Suppressor macrophage treated with lipopolysaccharide for 4 hours (primary cell): ENCODE results near the gene PLCG2.
A peak's percentile ranks its signal among the peaks of the same experiment; 100 is the strongest.

Experiments
- DNase-seq: peaks from one replicate; pipeline ENCODE4 v3.0.0-alpha.2; 2020

PLCG2 gene

DNA sequence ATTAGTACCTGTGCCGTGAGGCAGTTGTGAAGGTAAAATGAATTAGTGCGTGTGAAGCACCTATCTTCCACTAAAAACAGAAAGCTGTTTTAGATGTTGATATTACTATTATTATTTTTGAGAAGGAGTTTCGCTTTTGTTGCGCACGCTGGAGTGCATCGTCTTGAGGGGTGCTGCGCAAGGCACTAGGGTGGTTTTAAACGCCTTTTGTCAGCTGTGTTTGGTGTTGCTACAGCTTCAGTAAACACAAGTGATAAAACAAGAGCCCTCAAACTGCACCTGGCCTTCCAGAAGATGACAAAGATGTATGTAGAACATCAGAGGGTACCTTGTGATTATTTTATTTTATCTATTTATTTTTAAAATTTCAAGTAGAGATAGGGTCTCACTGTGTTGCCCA is 38.2 kb downstream of the PLCG2 start:
- DNase-seq, result no peak

- peak; percentile 61 for DNase-seq
These were observed 38.9 kb downstream of the PLCG2 start for GRCh38 chr16:81817789-81818567.

DNA sequence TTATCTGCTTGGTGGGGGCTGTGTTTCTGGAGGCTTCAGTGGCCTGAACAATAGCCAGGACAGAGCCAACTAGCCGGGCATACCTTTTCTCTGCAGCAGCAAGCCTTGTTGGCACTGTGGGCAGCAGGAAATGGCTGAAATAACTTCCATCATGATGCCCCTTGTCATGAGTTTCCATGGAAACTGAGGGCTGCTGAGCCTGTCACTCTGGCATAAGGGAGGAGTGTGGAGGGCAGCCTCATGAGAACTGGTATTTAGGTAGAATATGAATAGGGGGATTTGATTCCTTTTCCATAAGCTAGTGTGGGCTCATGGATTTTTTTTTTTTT is 39.4 kb downstream of the PLCG2 start:
- DNase-seq, result no peak

- no peak for DNase-seq
These were observed 39.8 kb downstream of the PLCG2 start for GRCh38 chr16:81818905-81819304.

DNA sequence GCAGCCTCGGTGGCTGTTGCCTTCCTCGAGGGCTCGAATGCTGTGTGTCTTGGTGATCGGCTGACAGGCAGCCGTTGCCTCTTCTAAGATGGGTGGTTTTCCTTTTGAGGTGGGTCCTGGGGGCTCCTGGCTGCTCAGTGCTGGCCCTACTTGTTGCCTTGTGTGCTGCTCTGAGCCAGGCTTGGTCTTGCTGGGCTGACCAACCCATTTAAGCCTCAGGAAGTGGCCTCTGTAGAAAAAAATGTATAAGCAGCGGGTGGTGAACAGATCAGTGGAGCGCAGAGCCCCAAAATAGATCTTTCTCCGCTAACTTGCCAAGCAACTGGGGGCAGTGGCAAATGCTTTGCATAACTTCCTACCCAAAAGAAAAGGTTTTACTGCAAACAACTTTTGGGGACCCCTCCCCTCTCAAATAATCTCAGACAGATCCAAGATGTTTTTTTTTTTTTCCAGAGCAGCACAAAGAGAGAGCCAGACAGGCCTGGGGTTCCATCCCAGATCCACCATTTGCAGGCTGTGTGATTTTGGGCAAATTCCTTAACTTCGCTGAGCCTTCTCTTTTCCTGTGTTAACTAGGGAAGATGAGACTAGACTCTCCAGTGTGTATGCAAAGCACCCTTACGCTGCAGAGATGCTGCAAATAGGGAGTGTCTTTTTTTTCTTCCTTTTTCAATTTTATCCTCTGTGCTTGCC is 42.5 kb downstream of the PLCG2 start:
- DNase-seq, result no peak

GRCh38 chr16:81823111-81823510 is 44.0 kb downstream of the PLCG2 start:
- peak; percentile 54 for DNase-seq

- no peak for DNase-seq
These were observed 44.6 kb downstream of the PLCG2 start for GRCh38 chr16:81823734-81824133.

GRCh38 chr16:81826523-81826922 is 47.4 kb downstream of the PLCG2 start:
- DNase-seq, result no peak

DNA sequence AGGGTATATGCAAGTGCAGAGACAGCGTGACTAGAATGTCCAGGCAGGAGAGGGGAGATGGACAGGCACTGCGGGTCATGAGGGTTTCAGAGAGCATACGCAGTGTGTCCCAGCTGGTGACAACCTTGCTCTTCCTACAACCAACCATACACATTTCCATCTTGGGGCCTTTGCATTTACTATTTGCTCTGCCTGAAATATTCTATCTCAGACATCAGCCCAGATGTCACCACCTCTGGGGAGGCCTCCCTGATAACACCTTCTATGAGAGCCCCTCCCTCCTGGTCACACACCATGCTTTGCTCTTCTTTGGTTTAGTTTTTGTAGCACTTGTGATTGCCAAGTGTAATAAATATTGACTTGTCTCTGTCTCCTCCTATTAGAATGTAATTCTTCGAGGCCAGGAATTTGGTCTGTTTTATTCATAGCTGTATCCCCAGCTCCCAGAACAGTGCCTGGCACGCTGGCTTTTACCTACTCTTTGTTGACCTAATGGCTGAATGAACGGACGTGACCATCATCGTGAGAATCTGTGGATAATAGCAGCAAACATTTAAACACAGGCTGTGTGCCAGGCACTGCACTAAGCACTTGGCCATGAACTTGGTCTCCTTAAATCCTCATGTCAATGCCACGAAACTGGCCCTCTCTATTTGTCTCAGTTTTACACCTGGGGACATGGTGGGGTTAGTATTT is 51.9 kb downstream of the PLCG2 start:
- DNase-seq, result no peak

DNA sequence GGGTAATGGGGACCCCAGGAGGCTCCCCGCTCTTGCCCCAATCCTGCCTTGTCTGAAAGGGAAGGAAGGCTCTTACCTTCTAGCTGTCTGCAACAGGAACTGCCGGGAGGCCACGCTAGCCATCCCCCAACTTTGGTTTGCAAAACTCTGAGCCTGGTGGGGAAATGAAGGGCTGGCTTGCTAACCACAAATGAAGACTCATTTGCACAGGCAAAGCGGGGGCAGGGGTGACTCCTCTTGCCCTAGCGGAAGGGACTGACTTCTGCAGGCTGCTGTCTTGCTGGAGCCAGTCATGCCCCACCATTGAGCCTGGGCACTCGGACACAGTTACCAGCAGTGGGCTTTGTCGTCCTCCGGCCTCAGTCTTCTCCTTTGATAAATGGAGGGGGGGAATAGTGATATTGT is 52.6 kb downstream of the PLCG2 start:
- peak; percentile 92 for DNase-seq

GRCh38 chr16:81832801-81833547 is 53.9 kb downstream of the PLCG2 start:
- DNase-seq, result no peak

DNA sequence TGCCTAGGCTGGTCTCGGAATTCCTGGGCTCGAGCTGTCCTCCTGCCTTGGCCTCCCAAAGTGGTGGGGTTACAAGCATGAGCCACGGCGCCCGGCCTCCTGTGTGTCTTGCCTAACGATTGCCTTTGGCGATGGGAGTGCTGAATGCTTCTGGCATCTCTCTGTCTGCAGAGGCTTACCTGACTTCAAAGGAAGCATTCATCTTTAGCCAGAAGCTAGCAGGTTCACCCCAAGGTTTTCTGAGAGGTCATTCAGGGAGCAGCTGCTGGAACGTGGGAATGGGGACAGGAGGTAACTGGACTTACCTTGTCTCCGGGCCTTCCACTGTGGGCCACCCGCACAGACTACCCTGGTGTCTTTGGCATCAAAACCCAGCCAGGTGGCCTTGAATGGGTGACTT is 54.7 kb downstream of the PLCG2 start:
- no peak for DNase-seq

- no peak for DNase-seq
These were observed 55.8 kb downstream of the PLCG2 start for GRCh38 chr16:81834868-81835267.

DNA sequence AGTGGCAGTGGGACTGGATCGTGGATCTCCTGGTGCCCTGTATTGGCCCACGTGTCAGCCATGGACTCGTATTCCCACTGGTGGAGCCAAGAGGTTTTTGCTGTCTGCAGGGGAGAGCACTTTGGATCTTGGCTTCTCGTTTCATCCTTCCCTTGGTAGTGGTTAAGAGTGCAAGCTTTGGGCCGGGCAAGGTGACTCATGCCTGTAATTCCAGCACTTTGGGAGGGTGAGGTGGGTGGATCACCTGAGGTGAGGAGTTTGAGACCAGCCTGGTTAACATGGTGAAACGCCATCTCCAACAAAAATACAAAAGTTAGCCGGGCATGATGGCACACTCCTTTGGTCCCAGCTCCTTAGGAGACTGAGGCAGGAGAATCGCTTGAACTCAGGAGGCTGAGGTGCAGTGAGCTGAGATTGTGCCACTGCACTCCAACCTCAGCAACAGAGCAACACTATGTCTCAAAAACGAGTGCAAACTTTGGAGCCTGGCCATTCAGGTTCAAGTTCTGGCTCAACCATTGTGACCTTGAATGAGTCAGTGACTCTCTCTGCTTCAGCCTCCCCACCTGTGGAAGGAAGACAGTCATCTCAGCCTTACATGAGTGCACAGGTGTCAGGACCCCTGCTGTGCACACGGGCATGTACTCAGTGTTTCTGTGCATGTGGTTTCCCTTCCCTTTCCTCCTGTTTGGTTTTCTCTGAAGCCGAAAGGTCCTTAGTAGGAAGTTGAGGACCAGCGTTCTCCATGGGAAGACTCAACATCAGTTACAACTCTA is 57.4 kb downstream of the PLCG2 start:
- DNase-seq, result no peak

DNA sequence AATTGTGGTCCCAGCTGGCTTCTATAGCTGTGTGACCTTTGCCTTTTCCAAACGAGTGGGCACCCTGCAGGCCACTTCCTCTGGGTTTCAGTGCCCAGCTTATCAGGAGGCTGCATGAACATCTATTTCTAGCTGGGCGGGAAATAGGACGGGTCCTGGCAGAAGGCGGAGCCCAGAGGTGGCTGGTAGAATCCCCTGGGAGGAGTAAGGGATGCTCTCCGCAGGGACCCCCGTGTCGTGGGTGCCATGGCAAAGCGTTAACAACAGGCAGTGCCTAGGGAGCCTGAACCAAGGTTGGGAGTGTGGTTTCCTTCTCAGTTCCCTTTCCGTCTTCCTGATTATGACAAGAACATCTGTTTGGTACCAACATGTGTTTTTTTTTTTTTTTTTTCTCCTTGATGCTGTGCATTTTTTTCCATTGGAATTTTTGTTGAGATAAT is 58.2 kb downstream of the PLCG2 start:
- DNase-seq, result peak; percentile 21

DNA sequence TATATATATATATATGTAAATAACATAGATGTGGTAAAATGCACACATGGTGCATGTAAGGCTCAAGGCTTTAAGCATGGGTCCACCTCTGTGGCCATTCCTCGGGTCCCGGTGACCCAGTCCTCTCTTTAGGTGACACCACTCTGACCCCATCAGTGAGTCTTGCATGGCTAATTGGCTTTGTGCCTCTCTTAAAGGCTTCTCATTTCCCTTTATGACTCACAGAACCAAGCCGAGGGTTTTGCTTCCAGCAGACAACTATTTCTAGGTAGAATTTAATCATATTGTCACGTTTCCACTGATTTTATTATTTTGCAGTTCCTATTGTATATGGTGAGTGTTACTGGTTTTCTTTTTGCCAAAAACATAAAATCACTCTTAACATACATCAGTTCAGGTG is 59.7 kb downstream of the PLCG2 start:
- peak; percentile 70 for DNase-seq

DNA sequence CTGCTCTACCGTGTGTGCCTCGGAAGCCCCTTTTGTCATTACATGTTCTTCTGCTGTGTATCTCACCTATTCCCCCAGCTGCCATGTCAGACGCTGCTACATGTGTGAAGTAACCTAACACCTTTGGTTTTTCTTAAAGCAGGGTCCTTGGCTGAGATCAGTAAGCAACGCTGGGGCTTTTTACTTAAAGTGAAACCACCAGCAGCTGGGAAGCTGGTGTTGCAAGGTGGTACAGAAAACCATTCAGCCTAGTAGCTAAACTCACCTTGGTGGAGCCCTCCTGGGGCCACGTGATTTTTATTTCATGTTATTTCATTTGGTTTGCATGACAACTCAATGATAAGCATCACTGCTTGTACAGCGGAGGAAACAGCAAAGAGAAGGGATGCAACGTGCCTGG is 62.6 kb downstream of the PLCG2 start:
- no peak for DNase-seq

GRCh38 chr16:81842564-81843242 is 63.6 kb downstream of the PLCG2 start:
- DNase-seq, result no peak

- DNase-seq, result no peak
These were observed 64.1 kb downstream of the PLCG2 start for GRCh38 chr16:81843243-81843582.

DNA sequence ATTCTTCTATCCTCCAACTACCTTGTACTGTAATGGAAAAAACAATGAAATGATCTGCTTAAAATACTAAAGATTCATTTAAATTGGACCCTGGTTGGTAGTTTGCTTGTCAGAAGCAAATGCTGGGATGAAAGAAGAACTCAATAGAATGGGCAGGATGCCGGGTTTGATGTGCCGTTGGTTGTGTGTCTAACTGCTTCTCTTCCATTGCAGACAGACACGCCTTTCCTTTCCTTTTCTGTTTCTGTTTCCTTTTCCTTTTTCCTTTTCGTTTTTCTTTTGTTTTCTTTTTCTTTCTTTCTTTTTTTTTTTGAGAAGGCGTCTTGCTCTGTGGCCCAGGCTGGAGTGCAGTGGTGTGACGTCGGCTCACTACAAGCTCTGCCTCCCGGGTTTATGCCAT is 64.6 kb downstream of the PLCG2 start:
- peak; percentile 25 for DNase-seq

GRCh38 chr16:81846105-81846504 is 67.0 kb downstream of the PLCG2 start:
- DNase-seq, result no peak

- no peak for DNase-seq
These were observed 69.3 kb downstream of the PLCG2 start for GRCh38 chr16:81848306-81848853.
